HG02623 (cell line): ENCODE data around the gene KIAA0930.
"Not testable (repeated sequence)": the region's sequence is repeated elsewhere in the genome, so short reads cannot be mapped to it uniquely, and the experiment has no call there.

ENCODE experiments used
- ATAC-seq: cut with Tn5 transposase; IDR thresholded peaks from one replicate; pipeline ENCODE4 v1.9.1; 2021; ENCODE audit warnings: moderate library complexity; ENCODE audit not compliant: unreplicated experiment

KIAA0930 gene

DNA sequence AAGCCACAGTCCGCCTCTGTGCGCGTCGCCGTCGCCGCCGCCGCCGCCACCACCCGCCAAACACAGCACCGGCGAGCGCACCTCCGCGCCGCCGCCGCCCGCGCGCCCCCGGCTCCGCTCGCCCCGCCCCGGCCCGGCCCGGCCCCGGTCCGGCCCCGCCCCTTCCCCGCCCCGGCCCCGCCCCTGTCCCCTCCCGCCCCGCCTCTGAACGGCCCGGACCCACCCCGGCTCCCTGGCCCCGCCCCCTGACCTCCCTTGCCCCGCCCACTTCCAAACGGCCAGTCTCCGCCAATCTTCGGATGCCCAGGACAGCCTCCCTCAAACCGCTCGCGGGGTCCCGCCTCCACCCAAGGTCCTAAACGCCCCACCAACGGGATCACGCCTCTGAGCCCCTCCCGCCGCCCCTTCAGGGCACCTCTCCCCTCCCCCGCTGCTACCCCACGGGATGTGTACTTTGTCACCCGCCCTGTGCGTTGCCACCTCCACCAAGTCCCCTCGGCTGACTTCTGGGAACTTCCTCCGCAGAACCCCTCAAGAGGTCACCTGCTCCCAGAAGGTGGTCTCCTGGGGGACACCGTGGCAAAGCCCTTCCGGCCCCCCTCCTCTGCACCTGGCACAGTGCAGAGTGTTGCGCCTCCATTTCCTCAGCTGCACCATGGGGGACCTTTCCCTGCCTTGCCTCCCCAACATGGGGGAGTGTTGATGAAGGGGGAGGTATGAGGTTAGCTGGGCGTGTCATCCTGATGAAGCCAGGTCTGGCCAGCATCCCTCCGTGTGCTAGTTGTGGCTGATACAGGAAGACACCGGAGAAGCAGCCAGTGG is at the start of gene KIAA0930:
TSS of gene KIAA0930 (minus strand) at position 85 of the 822 bp plus-strand sequence. CDS start 191 bp downstream, outside the sequence.
- peak; percentile 38 for ATAC-seq

DNA sequence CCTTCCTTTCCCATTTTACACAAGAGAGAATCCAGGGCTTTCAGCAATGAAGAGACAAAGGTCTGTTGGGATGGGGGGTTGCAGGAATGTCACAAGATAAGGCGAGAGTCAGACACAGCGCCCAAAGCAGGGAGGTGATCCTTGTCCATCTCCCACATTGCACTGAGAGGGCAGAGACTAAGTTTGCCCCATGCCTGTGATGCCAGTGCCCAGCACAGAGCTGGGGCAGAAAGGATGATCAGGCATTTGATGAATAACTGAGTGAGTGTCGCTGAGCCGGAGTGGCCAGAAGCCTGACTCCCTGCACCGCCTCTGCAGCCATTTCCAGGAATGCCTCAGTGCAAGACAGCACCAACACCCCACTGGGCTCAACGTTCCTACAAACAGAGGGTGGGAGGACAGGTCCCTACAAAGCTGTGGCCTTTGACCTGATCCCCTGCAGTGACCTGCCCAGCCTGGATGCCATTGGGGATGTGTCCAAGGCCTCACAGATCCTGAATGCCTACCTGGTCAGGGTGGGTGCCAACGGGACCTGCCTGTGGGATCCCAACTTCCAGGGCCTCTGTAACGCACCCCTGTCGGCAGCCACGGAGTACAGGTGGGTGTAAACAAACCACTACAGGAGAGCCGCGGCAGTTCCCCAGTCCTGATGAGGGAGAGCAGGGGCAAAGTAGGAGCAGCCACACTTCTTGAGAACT is 46.3 kb upstream of the KIAA0930 start:
- no peak for ATAC-seq

DNA sequence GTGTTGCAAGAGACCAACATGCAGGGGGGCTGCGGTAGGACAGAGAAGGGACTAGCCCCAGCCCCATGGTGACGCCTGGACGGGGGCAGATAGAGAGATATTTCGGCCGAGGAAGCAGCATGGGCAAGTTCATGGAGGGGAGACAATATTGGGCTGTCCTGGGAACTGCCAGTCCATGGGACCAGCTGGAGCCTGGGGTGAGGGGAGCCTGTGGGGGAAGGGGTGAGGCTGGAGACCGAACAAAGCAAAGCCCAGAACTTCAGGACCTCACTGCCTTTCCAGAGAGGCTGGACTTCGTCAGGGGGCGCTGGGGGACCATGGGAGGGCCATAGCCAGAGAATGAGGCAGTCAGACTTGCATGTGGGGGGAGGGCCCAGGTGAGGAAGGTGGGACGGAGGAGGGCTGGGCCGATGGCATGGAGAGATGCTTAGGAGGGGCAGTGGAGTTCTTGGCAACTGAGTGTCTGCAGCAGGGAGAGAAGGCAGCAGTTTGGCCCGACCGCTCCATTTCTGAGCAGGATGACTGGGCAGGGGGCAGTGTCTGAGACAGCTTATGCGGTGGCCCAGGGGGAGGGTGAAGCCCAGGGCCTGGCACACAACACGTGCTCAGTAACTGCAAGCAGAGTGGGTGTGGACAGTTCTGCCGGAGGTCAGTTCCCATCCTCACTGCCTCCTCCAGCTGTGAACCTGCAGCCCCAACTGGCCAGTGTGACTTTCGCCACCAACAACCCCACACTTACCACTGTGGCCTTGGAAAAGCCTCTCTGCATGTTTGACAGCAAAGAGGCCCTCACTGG is 44.8 kb upstream of the KIAA0930 start:
- no peak for ATAC-seq

DNA sequence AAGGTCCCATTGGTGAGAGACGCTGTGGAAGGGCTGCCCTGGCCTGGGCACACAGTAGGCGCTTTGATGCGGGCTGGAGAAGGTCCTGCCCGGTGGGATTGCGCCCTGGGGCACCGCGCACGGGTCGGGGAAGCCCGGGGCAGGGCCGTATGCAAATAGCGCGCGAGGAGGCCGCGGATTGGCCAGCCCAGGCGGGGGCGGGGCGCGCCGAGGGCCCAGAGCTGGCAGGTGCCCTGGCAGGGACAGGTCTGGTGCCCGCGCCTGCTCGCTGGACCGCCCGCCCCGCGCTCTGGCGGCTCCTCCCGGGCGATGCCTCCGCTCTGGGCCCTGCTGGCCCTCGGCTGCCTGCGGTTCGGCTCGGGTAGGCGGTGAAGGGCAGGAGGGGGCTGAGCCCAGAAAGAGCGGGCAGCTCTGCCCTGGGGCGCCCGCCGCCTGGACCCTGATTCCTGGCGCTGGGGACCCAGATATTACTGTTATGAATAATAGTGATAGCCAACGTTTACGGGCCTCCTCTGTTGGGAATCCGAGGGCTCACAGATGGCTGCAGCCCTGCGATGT is 44.1 kb upstream of the KIAA0930 start, which contains the start of gene UPK3A:
TSS of gene UPK3A (plus strand) at position 245 of the 558 bp plus-strand sequence. CDS start at position 310, 65 bp downstream.
- no peak for ATAC-seq

DNA sequence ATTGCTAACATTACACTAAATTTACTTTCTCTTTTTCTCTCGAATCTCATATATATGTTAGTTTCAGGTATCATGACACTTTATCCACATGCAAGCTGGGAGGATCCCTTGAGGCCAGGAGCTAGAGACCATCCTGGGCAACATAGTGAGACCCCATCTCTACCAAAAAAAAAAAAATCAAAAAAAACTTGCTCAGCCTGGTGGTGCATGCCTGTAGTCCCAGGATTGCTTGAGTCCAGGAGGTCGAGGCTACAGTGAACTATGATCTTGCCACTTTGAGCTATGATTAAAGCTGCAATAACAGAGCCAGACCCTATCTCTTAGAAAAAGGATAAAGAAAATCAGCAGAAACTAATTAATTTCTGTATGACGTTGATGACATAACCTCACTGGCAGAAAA is 40.3 kb upstream of the KIAA0930 start:
- ATAC-seq = no peak

DNA sequence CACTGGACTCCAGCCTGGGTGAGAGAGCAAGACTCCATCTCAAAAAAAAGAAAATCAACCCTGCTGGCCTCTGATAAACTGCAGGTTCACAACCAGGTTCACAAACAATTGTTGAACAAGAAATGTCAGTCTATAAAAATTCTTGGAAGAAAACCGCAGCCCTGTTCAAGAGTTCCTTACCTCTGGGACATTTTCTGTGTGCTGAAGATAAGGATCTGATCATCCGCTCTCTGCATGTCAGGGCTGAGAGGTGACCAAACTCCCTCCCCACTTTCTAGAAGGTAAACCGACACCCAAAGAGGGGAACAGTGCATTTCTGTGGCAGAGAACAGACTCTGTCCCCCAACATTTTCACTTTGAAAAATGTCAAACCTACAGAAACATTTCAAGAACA is 39.9 kb upstream of the KIAA0930 start:
- no peak for ATAC-seq

DNA sequence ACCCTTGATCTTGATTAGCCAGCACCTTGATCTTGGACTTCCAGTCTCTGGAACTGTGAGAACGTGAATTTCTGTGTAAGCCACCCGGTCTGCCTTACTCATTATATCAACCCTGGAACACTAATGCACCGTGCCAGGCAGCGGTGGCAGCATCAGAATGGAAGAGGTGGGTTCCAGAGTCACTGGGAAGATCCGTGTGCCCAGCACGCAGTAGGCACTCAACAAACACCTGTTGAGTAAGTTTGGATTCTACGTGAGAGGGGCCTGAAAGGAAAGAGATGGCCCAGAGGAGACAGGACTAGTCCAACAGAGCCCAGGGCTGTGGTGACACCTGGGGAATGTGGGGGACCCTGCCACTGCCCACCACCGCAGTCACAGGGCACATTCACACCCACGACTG is 37.4 kb upstream of the KIAA0930 start:
- ATAC-seq = no peak

DNA sequence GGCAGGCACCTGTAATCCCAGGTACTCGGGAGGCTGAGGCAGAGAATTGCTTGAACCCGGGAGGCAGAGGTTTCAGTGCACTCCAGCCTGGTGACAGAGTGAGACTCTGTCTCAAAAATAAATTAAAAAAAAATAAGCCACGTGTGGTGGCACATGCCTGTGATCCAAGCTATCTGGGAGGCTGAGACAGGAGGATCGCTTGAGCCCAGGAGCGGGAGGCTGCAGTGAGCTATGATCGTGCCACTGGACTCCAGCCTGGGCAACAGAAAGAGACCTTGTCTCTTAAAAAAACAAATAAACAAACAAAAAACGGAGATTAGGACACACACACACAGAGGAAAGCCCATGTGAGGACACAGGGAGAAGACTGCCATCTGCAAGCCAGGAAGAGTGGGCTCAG is 37.0 kb upstream of the KIAA0930 start:
- not testable (repeated sequence) for ATAC-seq

DNA sequence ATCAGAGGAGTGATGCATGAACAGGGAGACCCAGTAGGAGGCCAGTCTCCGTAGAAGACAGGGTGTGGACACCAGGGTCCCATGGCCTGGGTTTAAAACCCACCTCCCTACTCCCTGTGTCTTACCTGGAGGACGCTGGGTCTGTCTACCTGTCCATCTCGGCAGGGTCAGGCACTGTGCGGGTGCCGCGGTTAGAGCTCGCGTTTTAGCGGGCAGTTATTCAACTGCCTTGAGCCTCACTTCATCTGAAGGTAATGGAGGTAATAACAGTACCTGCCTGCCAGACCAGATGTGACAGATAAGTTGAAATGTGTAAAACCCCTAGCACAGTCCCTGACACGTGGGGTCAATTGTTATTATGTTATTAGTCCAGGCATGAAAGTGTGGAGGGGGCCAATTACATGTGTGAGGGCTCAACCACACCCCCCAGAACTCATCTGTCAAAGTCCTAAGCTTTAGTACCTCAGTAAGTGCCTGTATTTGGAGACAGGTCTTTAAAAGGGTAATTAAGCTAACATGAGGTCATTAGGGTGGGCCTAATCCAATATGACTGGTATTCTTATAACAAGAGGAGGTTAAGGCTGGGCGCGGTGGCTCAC is 35.9 kb upstream of the KIAA0930 start:
- ATAC-seq = no peak

DNA sequence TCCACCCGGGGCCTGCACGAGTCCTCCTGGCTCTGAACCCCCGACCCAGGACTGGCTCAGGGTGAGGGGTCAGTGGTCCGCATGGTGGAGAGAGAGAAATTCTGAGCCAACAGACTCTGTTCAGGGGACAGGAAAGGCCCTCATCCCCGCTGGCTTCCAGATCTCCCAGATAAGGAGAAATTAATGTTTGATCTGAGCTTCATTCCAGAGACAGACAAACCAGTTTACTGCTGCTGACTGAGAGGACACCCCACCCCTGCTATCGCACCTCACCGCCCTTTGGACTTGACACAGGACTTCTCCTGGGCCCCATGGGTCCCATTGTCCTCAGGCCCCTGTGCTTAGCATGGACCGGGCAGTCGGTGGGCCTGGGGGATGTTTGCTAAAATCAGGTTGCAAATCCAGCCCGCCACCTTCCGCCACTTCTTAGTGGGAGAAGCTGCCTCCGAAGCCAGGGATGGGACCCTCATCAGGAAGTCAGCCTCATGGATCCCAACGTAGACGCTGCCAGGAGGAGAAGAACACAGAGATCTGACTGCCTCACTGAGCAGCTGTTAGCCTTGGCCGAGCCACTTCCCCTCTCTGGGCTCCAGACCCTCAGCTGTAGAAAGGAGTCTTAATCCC is 32.9 kb upstream of the KIAA0930 start:
- ATAC-seq = no peak

DNA sequence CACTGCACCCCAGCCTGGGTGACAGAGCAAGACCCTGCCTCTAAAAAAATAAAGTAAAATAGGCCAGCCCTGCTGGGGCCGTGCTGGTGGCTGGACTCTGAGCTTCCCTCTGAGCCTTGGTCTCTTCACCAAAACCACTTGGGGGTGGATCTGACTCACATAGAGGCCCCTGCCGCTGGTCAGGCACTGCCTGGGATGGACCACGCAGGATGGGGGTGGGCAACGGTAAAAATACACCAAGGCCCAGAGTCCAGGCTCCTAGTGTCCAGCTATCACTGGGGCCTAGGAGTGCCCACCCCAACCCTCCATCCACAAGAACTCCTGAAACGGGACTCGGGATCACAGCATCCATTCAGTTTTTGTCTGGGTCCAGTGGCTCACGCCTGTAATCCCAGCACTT is 31.8 kb upstream of the KIAA0930 start:
- ATAC-seq = no peak

DNA sequence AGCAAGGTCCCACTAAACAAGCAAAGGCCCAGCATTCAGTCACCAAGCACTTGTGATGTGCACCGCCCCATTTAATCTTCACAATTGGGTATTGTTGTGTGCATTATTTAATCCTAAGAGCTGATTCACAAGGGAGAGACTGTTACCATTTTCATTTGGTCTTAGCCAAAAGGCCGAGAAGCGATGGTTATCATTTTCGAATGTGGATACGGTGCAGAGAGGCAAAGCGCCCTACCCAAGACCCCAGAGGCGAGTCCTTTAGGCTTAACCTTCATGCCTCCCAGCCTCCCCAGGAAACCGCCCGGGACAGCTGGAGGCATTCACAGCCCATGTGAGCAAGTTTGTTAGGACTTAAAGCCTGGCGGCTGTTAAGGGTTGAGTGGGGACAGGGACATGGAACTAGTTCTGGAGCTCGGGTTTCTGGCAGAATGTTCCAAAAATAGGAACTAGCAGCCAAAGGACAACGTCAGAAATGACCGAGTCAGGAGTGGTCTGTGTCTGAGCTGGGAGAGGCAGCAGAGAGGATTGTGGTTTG is 31.0 kb upstream of the KIAA0930 start:
- no peak for ATAC-seq

DNA sequence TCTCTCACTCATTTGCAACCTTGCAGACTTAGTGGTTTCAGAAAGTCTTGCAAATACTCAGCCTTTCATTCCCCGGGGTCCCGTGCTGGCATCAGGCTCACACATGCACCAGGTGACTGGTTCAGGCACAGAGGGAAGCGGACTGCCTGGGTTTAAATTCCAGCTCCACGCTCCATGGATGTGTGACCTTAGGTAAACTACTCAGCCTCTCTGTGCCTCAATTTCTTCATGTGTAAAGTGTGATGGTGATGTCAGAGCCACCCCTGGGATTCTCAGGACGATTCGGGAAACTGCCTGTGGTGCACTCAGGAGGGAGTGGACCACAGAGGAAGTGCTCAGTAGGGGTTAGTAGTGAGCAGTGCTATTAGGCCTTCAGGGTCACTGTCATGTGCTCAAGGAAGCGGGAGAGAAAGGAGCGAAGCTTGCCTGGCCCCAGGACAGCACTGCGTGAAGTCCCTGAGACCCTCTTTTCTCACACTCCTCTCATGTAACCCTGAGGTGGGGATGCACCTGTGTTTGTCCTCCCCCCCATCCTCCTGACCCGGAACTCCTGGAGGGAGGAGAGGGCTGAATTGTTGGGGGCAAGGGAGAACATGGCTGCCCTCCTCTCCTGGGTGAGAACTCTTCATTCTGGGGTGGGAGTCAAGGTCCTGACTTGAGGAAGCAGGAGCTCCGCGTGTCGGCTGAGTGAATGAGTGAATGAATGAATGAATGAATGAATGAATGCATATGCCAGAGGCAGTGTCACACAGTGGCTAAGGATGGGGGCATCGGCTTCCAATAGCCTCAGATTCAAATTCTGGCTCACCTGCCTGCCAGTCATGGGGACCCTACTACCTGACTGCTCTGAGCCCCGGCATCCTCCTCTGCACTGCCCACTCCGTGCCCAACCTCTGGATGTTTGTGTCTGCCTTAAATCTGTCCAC is 29.7 kb upstream of the KIAA0930 start:
- ATAC-seq = no peak

DNA sequence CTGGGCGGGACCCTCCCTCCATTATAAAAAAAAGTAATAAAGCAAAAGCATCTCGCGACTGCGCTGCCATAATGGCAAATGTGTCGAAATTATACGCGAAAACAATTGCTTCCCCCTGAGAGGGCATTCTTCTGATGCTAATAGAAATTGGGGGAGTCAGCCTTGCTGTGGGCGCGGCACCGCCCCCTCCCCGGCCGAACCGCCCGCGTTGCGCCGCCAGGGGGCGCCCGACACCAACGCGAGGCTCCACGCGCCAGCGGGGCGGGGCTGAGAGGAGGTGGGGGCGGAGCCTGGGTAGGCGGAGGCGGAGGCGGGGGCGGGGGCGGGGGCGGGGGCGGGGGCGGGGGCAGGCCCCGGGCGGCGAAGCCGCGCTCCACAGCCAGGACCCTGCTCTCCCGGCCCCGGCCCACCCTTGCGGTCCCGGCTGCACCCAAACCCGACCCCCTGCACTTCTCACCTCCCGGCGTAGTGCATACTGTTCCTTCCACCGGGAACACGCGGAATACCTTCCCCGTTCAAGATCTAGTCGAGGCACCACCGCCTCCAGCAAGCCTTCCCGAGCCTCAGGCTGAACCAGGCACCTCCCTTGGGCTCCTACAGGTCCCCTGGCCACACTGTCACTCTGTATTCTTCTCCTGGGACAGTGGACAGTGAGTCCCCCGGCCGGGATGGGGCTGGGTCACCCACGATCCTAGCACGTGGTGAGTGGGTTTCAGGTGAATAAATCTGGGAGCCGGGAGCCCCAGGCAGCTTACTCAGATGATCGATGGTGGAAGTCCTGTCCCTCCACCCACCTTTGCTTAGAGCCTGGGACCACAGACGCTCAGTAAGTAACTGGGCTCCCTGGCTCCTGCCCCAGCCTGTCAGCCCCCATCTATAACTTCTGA is 28.5 kb upstream of the KIAA0930 start:
- peak; percentile 64 for ATAC-seq

DNA sequence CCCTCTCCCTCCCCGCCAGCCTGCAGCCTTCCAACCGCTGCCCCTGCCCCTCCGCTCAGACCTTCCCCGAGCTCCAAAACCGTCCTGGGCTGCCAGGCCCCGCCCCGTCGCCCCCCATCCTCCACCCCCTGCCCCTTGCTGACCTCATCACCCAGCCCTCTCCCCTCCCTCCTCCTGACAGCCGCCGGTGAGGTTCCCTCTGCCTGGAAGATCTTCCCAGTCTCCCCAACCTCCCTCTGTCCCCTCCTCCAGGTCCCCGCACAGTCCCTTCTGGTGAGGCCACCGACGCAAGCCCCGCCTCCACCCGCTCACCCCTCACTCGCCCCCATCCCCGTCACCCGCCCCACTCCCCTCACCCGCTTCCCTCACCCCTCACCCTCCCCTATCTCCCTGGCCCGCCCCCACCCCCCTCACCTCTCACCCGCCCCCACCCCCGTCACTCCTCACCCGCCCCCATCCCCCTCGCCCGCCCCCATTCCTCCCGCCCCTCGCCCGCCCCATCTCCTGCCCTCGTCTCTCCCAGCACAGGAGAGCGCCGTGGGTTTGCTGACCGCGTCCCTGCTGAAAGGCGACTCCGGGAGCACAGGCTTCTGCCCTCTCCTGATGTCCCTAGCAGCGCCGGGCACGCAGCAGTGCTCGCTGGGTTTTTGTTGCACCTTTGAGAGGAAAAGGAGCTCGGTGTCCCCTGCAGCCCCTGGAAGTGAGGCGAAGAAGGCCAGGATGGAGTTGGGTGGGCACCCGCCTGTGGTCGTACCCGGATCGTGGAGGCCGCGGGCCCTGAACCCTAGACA is 27.7 kb upstream of the KIAA0930 start:
- peak; percentile 14 for ATAC-seq

DNA sequence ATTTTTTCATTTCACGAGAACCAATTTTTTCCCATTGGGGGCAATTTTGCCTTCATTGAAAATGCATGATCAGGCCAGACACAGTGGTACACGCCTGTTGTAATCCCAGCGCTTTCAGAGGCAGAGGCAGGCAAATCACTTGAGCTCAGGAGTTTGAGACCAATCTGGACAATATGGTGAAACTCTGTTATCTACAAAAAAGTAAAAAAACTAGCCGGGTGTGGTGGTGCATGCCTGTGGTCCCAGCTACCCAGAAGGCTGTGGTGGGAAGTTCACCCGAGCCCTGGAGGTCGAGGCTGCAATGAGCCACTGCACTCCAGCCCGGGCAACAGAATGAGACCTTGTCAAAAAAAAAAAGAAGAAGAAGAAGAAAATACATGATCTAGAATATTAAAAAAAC is 24.8 kb upstream of the KIAA0930 start:
- ATAC-seq = no peak
